ENCODE measurements around the gene FAAH.

- TF ChIP-seq, protein P1, sequence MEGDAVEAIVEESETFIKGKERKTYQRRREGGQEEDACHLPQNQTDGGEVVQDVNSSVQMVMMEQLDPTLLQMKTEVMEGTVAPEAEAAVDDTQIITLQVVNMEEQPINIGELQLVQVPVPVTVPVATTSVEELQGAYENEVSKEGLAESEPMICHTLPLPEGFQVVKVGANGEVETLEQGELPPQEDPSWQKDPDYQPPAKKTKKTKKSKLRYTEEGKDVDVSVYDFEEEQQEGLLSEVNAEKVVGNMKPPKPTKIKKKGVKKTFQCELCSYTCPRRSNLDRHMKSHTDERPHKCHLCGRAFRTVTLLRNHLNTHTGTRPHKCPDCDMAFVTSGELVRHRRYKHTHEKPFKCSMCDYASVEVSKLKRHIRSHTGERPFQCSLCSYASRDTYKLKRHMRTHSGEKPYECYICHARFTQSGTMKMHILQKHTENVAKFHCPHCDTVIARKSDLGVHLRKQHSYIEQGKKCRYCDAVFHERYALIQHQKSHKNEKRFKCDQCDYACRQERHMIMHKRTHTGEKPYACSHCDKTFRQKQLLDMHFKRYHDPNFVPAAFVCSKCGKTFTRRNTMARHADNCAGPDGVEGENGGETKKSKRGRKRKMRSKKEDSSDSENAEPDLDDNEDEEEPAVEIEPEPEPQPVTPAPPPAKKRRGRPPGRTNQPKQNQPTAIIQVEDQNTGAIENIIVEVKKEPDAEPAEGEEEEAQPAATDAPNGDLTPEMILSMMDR (IDR thresholded peaks at IDR 0.05) = no peak
- TF ChIP-seq POLR2A (IDR thresholded peaks at IDR 0.05) = no peak
These were observed 14.1 kb upstream of the FAAH start for GRCh38 chr1:46379996-46380395.

Data from breast epithelium (tissue), 3 donors.